Measurements from ENCODE around the gene ATG101.

ATG101 gene

DNA sequence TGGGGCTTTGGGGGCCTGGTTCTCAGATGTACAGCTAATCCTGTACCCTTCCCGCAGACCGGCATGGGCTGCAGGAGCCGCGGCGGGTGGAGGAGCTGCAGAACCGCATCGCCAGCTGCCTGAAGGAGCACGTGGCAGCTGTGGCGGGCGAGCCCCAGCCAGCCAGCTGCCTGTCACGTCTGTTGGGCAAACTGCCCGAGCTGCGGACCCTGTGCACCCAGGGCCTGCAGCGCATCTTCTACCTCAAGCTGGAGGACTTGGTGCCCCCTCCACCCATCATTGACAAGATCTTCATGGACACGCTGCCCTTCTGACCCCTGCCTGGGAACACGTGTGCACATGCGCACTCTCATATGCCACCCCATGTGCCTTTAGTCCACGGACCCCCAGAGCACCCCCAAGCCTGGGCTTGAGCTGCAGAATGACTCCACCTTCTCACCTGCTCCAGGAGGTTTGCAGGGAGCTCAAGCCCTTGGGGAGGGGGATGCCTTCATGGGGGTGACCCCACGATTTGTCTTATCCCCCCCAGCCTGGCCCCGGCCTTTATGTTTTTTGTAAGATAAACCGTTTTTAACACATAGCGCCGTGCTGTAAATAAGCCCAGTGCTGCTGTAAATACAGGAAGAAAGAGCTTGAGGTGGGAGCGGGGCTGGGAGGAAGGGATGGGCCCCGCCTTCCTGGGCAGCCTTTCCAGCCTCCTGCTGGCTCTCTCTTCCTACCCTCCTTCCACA, 11.0 kb upstream of the ATG101 start:
- no peak for DNase-seq (ENCODE audit: low spot score)

DNA sequence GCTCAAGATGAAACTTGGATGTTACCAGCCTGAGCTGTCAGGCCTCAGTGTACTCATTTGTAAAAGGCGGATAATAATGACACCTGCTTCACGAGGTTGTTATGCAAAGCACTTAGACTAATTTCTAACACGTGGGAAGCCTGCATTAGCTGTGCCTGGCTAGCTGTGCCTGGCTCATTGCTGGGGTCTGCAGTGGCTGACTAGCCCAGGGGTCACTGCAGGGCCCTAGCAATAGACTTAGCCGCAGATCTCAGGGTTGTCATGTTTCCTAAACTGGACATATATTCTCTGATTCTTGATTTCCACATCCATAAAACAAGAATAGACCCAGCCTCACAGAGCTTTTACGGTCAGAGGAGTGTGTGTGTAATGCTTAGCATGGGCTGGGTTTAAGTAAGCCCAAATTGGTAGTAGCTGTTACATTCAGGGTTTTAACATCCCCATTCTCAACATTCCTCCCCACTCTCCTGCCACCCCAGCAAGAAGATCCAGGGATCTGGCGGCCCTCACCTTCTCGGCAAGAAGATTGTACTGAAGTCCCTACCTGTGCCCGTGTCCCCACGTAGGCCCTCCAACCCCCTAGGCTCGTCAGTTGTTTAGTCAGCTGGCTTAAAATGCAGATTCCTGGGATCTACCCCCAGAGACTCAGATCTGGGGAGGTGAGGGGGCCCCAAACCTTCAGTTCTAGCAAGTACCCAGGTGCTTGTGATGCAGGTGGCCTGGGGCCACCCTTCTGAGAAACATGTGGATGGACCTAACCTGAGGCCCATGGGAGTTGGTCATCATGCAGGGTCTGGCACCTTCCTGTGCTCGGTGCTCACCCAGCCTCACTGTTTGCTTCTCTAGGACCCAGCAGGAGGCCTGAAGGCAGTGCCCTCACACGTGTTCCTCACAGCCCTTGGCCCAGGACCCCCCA, 9.9 kb upstream of the ATG101 start:
- DNase-seq (ENCODE audit: low spot score), result no peak

DNA sequence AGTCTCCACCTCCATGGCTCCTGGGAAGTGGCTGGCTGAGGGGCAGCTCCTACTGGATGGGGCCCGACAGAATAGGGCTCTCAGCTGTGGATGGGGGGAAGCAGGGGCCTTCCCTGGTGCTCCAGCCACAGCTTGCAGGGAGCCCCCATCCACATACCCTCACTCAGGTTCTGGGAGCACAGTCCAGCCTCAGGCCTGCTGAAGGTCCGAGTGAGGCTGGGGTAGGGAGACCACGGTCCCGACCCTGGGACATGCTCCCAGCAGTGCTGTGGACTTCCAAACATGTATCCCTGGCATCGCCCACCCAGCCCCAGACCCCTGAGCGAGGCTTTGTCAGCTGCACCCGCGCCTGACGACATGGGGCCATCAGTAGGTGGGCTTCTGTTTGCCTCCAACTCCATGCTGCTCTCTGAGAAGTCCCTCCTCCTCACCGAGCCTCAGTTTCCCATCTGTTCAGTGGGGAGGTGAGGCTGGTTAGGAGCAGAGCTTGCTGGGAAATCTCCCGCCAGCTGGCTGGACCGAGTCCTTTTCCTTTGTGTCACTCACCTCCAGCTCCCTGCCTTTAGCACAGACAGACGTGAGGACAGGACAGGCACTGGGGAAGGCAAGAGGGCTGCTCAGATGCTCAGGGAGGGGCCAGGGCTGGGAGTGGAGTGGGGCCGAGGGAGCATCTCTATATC, 9.1 kb upstream of the ATG101 start:
- DNase-seq (ENCODE audit: low spot score), result no peak

DNA sequence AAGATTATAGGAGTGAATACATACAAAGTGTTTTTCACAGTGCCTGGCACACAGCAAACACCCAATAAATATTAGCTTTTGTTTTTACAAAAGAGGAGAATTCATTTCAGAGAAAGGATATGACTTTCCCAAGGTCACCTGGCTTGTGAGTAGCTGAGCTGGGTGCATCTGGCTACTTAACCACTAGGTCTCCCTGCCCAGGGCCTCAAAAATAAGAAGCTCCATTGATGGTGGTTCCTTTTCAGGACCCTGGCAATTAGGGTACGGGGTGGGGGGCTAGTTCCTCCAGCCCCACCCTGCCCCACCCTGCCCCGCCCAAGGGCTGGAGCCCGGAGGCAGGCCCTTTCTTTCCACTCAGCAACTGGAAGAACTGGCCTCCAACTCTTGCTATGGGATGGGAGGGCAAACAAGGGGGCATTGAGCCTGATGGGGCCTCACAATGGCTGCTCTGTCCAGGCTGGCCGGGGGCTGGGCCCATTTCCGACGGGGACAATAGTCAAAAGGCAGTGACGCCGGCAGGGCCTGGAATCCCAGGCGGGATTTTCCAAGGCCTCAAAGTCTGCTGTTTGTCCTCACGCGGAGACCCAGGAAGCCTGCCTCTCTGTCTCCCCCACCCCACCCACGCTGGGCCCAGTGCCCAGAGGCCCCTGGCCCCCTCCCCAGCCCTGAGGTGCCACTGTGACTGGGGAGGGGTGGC, 8.2 kb upstream of the ATG101 start:
- no peak for DNase-seq (ENCODE audit: low spot score)

DNA sequence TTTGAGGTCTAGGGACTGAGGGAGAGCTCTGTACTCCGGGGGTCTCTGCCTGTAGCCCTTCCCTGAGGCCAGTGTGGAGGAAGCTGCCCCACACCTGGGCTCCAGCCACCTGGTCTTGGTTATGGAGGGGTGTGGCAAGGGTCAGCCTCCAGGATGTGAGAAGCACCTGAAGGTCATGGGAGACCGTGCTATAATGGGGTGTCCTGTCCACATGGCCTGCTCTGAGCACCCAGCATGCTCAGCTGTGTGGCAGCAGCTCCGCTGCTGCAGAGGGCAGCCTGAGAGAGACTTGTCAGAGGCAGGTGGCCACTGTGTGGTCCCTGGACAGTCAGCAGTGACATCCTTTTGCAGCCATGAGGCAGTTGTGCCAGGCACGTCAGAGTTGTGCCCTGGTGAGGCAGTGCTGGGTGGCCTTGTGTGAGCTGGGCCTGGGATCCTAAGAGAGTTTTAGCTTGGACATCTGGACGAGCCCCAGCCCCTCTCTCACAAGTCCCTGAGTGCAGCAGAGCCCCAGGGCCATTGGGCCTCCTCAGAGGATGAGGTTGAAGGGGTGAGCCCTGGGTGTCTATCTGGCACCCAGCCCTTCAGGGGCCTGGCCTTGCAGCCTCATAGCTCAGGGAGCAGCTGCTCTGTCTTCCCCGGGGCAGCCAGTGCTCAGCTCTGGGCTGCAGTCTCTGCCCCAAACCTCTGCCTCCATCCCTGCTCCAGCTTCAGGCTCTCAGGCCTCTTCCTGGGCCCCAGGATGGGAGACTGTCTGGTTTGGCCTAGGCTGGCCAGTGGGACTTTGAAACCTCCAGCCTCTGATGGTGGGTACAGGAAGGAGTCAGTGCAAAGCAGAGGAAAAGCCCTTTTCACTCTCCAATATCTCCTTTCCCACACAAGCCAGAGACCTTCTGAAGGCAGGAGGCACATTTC, 7.4 kb upstream of the ATG101 start:
- no peak for DNase-seq (ENCODE audit: low spot score)

DNA sequence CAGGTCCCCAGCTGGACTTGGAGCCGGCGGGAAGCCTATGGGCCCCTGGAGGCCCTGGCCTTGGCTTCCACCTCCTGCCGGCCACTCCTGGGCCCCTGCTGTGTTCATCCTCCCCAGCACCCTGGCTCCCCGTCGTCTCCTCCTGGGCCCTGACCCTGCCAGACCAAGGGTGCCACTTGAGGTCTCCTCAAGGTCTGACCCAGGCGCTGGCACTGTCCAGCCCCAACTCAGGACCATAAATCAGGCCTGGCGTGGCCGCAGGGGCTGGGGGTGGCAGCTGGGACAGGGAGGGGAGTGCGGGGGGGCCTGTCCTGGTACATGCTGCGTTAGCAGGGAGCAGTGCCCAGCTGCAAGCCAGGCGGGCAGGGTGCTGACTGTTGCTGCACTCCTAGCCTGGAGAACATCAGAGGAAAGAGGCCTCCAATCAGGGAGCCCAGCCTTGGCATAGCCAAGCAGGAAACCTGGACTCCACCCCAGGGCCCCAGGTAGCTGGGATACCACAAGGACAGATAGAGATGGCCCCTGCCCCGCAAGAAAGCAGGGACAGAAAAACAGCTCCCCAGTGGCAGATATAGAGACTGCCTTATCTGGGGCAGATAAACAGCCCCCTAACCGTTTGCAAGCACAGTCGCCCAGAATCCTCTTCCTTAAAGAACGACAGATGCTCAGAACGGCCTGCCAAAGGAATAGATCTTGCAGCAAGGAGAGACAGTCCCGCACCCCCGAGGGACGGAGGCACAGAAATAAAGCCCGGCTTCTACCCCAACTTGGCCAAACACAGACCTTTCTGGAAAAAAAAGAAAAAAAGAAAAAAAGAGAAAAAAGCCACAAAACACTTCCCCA, 6.5 kb upstream of the ATG101 start:
- no peak for DNase-seq (ENCODE audit: low spot score)

DNA sequence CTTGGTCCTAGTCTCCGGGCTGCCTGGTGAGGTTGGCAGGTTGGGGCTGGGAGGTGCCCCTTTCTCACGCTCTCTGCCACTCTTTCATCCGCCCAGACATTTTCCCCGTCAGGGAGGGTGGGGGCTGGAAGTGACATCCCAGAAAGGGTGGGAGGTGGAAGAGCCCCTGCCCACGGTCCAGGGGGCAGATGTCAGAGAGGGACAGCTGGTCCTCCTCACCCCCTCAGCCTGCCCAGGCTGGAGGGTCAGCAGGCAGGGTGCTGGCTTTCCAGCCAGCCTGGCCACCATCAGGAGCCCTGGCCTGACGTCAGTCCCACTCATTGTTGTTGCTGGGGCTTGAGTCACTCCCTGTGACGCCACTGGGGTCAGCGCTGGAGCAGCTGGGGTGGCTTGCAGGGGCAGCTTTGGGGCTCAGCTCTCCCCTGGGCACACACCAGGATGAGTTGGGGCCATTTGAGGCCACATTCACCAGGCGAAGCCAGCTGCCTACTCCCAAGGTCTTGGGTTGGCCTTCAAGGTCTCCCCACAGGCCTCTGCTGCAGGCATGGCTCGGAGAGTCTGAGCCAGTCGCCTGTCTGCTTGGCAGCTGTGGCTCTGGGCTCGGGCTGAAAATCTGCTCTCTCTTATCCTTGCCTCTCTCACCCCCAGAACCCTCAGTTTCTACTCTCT, 5.7 kb upstream of the ATG101 start:
- DNase-seq (ENCODE audit: low spot score), result peak; percentile 65

DNA sequence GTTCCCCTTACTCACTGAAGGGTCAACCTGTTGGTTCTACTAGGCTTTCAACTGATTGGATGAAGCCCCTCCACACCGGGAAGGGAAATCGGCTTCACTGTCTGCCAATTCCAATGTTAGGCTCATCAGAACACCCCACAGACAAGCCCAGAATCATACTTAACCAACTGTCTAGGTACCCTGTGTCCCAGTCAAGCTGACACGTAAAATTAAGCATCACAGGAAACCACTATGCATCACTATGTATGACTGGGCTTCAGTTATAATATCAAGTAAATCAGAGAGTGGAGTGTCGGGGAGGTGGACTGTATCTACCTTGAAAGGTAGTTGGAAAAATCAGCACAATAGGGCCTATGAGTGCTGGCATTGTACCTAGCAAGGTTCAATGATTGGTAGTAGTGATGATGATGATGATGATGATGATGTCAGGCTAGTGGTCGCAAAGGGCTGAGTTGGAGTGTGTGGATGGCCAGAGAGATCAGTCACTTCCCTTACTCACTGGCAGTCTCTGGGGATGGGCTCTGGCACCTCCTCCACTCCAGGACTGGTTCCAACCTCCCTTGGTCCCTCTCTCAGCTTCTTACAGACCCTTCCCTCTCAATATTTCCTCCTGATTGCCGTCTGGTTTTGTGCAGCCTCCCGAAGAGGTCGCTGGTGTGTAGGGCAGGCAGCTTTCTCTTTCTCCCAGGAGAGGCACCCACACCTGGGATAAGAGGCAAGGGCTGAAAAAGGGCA, 3.3 kb upstream of the ATG101 start:
- DNase-seq (ENCODE audit: low spot score), result peak; percentile 19

DNA sequence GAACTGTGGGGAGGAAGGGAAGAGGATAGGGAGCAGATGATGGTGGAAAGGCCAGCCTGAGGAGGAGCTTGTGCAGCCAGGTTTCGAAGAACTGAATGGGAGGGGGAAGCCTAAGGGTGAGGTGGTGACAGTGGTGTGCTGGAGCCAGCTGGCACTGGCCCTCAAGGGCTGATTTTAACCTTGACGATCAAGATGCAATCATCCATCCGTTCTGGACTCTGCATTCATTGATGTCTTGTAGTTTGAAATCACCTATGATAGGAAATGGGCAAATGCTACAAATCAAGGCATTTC, 2.8 kb upstream of the ATG101 start:
- no peak for DNase-seq (ENCODE audit: low spot score)

DNA sequence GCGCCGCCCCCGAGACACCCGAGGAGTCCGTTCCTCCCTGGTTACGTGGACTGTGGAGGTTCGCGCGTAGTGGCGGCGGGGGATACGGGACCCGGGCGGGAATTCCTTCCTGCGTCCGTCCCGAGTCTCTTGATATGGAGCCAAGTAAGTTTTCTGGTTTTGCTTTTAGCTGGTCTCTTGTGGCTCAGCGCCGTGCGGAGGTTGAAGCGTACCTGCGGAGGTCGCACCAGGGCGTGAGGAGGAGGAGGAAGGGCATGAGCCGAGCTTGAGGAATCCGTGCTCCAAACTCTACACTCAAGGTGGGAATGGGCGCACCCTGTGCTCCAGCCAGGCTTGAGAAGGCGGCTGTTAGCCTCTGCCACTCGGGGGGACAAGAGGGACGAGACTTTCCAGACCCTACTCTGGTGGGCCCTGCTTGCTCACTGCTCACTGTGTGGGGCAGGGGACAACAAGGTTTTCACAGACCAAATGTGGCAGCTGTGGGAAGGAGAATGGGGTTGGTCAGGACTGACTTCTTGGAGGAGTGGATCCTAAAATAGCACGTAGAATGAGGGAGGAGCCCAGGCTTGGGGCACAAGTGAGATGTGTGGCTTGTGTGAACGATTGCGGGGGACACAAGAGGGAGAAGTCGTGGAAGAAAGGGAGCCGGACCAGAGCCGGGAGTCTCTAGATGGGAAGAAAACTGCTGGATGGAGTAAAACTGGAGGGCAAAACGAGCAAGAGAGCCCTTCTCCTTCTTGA, 577 bp downstream of the ATG101 start:
- DNase-seq (ENCODE audit: low spot score), result peak; percentile 45

DNA sequence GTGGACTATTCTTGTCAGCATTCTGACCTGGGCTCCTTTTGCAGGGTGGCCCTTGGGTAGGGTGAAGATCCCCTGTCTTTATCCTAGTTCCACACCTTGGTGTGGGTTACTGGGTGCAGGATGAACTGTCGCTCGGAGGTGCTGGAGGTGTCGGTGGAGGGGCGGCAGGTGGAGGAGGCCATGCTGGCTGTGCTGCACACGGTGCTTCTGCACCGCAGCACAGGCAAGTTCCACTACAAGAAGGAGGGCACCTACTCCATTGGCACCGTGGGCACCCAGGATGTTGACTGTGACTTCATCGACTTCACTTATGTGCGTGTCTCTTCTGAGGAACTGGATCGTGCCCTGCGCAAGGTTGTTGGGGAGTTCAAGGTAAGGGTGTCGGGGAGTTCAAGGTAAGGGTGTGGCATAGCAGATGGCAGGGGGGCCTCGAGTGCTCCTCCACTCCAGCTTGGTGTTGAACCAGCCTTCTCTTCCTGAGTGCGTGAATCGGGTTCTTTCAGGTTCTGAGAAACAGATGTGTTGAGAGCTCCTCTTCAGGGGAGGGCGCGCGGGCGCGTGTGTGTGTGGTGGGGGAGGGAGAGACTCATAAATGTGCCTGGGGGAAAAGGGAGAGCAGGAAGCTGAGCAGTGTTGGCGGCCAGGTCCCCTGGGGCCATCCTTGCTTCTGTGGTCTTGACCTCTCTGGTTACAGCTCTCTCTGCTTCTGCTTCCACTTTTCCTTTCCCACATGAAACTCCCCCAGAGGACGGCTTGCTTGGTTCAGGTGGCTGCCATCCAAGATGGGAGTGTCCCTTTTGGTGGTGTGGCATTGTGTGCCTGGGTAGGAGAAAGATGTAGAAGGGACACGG, 4.0 kb downstream of the ATG101 start:
- DNase-seq (ENCODE audit: low spot score), result no peak

DNA sequence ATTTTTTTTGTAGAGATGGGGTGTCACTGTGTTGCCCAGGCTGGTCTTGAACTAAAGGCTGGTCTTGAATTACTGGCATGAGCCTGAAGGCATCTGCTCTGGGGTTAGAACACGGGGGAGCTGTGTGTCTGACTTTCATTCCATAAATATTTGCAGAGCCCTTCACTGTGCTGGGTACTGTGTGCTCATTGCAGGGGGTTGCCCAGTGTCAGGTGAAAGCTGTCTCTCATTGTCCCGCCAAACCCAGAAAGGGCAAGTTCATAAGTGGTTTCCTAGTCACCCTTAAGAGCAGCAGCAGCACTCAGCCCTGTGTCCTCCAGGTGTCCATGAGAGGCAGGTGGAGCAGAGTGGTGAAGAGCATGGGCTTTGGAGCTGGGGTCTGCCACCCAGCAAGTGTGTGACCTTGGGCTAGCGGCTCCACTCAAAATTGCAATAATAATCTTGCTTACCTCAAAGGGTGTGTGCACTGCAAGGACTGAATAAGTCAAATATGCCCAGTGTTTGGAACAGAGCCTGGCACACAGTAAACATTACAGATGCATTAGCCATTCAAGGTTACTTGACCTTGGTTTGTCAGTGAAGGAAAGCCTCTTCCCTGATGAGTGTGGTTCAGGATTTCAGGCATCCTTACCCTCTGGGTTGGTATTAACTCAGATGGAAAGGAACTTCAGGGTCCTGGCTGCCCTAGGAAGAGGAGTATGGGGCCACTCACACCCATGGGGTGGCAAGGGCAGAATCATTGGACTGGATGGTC, 5.4 kb downstream of the ATG101 start:
- no peak for DNase-seq (ENCODE audit: low spot score)

DNA sequence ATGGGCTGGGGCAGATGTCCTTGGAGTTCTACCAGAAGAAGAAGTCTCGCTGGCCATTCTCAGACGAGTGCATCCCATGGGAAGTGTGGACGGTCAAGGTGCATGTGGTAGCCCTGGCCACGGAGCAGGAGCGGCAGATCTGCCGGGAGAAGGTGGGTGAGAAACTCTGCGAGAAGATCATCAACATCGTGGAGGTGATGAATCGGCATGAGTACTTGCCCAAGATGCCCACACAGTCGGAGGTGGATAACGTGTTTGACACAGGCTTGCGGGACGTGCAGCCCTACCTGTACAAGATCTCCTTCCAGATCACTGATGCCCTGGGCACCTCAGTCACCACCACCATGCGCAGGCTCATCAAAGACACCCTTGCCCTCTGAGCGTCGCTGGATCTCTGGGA, 7.0 kb downstream of the ATG101 start:
- DNase-seq (ENCODE audit: low spot score), result no peak

DNA sequence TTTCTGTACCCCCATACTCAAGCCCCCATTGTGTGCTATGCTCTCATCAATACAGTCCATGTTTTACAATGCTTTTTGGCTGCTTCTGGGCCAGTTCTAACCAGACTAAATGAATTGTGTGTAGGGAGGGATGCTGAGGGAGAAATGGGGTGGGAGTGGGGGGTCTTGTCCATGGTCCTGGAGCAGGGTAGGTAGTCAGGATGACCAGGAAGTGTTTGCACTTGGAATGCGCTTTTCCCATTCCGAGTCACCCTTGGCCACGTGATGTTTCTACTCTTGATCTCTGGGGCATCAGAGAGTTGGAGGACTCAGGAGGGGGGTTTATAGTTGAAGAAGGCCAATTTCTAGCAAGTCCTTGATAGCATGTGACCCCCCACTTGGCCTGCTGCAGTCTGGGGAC, 8.5 kb downstream of the ATG101 start:
- no peak for DNase-seq (ENCODE audit: low spot score)

DNA sequence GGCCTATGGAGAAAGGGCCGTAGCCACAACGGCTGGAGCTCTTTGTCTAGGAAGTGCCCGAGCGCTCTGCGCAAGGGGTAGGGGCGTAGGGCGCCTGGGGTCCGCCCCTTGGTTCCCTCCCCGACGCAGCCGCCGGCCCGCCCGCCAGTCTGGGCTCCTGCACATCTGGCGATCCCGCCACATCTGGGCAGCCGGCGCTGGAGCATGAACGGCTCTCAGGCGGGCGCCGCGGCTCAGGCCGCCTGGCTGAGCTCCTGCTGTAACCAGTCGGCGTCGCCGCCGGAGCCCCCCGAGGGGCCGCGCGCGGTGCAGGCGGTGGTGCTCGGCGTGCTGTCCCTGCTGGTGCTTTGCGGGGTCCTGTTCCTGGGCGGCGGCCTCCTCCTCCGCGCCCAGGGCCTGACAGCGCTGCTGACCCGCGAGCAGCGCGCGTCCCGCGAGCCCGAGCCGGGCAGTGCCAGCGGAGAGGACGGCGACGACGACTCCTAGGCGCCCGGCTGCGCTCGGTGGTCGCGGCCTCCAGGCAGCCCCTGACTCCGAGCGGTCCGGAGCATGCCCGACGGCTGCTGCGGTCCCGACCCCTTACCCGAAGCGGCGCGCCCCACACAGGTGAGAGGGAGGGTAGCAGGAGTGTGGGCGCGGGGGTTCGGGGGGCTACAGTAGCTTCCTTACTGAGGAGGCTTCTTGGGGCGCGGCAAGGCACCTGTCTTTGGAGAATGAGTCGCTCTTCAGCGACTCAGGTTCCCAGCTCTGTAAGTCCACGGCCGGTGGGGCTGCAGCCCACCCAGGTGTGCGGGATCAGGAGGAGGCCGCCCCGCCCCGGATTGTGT, 10.0 kb downstream of the ATG101 start, which contains the start of gene SMIM41:
TSS of gene SMIM41 (plus strand) at position 129 of the 827 bp plus-strand sequence. CDS start at position 205, 76 bp downstream.
- no peak for DNase-seq (ENCODE audit: low spot score)
